DND-41 (cell line): ENCODE results near the gene IGSF5.

Source experiments
- EZH2 ChIP-seq: IDR thresholded peaks from 3 replicates; pipeline ENCODE4 v1.6.1; 2012; ENCODE audit warnings: borderline replicate concordance, low read depth, mild to moderate bottlenecking, moderate library complexity, low read length, inconsistent platforms; ENCODE audit not compliant: severe bottlenecking
- TF ChIP-seq, protein P1 (sequence below): IDR thresholded peaks from 2 replicates; pipeline ENCODE4 v1.5.1; 2012; ENCODE audit warnings: borderline replicate concordance, low read length, moderate library complexity, mild to moderate bottlenecking; ENCODE audit not compliant: poor library complexity, severe bottlenecking; ENCODE audit errors: extremely low read depth

DNA sequence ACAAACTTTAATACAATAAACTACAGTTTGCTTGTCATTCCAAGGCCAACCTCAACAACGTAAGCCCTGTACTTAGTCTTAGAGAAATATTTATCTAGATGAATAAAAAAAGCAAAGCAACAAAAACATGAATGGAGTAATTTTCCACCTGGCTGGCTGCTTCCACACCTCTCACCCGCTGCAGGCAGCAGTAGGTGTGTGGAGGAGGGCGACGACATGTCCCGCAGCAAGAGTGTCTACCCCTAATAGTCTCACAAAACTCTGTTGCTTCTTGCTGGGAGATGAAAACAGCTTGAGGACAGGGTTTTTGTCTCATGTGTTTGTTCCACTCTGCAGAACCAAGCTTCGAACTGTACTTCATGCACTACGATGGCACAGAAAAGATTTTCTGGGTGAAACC lies 48.8 kb upstream of the IGSF5 start:
- TF ChIP-seq, protein P1, sequence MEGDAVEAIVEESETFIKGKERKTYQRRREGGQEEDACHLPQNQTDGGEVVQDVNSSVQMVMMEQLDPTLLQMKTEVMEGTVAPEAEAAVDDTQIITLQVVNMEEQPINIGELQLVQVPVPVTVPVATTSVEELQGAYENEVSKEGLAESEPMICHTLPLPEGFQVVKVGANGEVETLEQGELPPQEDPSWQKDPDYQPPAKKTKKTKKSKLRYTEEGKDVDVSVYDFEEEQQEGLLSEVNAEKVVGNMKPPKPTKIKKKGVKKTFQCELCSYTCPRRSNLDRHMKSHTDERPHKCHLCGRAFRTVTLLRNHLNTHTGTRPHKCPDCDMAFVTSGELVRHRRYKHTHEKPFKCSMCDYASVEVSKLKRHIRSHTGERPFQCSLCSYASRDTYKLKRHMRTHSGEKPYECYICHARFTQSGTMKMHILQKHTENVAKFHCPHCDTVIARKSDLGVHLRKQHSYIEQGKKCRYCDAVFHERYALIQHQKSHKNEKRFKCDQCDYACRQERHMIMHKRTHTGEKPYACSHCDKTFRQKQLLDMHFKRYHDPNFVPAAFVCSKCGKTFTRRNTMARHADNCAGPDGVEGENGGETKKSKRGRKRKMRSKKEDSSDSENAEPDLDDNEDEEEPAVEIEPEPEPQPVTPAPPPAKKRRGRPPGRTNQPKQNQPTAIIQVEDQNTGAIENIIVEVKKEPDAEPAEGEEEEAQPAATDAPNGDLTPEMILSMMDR = no peak
- no peak for TF ChIP-seq EZH2
